ENCODE results near the gene KCNN1. TPM values are rescaled to one million over a fixed set of nuclear protein-coding genes. Genes with fewer than 3 reads are reported as not detected.

The KCNN1 gene
- total and polyA plus RNA-seq, 9 of the 15 experiments (the other 6 are each of a cell fraction or from before 2014, with no cell fraction given): 0.01 to 6.2 (median 0.72) TPM

- TF ChIP-seq, protein P1, sequence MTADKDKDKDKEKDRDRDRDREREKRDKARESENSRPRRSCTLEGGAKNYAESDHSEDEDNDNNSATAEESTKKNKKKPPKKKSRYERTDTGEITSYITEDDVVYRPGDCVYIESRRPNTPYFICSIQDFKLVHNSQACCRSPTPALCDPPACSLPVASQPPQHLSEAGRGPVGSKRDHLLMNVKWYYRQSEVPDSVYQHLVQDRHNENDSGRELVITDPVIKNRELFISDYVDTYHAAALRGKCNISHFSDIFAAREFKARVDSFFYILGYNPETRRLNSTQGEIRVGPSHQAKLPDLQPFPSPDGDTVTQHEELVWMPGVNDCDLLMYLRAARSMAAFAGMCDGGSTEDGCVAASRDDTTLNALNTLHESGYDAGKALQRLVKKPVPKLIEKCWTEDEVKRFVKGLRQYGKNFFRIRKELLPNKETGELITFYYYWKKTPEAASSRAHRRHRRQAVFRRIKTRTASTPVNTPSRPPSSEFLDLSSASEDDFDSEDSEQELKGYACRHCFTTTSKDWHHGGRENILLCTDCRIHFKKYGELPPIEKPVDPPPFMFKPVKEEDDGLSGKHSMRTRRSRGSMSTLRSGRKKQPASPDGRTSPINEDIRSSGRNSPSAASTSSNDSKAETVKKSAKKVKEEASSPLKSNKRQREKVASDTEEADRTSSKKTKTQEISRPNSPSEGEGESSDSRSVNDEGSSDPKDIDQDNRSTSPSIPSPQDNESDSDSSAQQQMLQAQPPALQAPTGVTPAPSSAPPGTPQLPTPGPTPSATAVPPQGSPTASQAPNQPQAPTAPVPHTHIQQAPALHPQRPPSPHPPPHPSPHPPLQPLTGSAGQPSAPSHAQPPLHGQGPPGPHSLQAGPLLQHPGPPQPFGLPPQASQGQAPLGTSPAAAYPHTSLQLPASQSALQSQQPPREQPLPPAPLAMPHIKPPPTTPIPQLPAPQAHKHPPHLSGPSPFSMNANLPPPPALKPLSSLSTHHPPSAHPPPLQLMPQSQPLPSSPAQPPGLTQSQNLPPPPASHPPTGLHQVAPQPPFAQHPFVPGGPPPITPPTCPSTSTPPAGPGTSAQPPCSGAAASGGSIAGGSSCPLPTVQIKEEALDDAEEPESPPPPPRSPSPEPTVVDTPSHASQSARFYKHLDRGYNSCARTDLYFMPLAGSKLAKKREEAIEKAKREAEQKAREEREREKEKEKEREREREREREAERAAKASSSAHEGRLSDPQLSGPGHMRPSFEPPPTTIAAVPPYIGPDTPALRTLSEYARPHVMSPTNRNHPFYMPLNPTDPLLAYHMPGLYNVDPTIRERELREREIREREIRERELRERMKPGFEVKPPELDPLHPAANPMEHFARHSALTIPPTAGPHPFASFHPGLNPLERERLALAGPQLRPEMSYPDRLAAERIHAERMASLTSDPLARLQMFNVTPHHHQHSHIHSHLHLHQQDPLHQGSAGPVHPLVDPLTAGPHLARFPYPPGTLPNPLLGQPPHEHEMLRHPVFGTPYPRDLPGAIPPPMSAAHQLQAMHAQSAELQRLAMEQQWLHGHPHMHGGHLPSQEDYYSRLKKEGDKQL (CRISPR knock-in tag; IDR thresholded peaks at IDR 0.05; ENCODE audit: borderline replicate concordance): no peak
- TF ChIP-seq, protein P2, sequence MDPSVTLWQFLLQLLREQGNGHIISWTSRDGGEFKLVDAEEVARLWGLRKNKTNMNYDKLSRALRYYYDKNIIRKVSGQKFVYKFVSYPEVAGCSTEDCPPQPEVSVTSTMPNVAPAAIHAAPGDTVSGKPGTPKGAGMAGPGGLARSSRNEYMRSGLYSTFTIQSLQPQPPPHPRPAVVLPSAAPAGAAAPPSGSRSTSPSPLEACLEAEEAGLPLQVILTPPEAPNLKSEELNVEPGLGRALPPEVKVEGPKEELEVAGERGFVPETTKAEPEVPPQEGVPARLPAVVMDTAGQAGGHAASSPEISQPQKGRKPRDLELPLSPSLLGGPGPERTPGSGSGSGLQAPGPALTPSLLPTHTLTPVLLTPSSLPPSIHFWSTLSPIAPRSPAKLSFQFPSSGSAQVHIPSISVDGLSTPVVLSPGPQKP (CRISPR knock-in tag; IDR thresholded peaks at IDR 0.05): no peak
- no peak for TF ChIP-seq MEIS2 (IDR thresholded peaks at IDR 0.05; ENCODE audit: partially characterized antibody)
- peak; percentile 62 for TF ChIP-seq ZFX (CRISPR knock-in tag; IDR thresholded peaks at IDR 0.05)
- TF ChIP-seq YBX1 (IDR thresholded peaks at IDR 0.05): no peak
- TF ChIP-seq, protein P3, sequence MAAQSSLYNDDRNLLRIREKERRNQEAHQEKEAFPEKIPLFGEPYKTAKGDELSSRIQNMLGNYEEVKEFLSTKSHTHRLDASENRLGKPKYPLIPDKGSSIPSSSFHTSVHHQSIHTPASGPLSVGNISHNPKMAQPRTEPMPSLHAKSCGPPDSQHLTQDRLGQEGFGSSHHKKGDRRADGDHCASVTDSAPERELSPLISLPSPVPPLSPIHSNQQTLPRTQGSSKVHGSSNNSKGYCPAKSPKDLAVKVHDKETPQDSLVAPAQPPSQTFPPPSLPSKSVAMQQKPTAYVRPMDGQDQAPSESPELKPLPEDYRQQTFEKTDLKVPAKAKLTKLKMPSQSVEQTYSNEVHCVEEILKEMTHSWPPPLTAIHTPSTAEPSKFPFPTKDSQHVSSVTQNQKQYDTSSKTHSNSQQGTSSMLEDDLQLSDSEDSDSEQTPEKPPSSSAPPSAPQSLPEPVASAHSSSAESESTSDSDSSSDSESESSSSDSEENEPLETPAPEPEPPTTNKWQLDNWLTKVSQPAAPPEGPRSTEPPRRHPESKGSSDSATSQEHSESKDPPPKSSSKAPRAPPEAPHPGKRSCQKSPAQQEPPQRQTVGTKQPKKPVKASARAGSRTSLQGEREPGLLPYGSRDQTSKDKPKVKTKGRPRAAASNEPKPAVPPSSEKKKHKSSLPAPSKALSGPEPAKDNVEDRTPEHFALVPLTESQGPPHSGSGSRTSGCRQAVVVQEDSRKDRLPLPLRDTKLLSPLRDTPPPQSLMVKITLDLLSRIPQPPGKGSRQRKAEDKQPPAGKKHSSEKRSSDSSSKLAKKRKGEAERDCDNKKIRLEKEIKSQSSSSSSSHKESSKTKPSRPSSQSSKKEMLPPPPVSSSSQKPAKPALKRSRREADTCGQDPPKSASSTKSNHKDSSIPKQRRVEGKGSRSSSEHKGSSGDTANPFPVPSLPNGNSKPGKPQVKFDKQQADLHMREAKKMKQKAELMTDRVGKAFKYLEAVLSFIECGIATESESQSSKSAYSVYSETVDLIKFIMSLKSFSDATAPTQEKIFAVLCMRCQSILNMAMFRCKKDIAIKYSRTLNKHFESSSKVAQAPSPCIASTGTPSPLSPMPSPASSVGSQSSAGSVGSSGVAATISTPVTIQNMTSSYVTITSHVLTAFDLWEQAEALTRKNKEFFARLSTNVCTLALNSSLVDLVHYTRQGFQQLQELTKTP (IDR thresholded peaks at IDR 0.05; ENCODE audit: low read depth in 1 of 2, partially characterized antibody in 2 of 2): no peak
- TF ChIP-seq RBM22 (IDR thresholded peaks at IDR 0.05; ENCODE audit: low read depth, low read length, poor library complexity, severe bottlenecking): no peak
- TF ChIP-seq ZNF175 (CRISPR knock-in tag; IDR thresholded peaks at IDR 0.05; ENCODE audit: low read depth): 0 out of 2 replicates have a peak, but pooled peaks have one; percentile 57
- no peak for TF ChIP-seq HMBOX1 (IDR thresholded peaks at IDR 0.05)
- TF ChIP-seq, protein P4, sequence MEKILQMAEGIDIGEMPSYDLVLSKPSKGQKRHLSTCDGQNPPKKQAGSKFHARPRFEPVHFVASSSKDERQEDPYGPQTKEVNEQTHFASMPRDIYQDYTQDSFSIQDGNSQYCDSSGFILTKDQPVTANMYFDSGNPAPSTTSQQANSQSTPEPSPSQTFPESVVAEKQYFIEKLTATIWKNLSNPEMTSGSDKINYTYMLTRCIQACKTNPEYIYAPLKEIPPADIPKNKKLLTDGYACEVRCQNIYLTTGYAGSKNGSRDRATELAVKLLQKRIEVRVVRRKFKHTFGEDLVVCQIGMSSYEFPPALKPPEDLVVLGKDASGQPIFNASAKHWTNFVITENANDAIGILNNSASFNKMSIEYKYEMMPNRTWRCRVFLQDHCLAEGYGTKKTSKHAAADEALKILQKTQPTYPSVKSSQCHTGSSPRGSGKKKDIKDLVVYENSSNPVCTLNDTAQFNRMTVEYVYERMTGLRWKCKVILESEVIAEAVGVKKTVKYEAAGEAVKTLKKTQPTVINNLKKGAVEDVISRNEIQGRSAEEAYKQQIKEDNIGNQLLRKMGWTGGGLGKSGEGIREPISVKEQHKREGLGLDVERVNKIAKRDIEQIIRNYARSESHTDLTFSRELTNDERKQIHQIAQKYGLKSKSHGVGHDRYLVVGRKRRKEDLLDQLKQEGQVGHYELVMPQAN (IDR thresholded peaks at IDR 0.05; ENCODE audit: borderline replicate concordance): 0 out of 2 replicates have a peak, but pooled peaks have one; percentile 11
- TF ChIP-seq SMAD1 (IDR thresholded peaks at IDR 0.05; ENCODE audit: low read depth, low read length, partially characterized antibody): peak; percentile 61
Observed at GRCh38 chr19:17999684-18000479, 33.0 kb downstream of the KCNN1 start (continued).

All from K562 (cell line).